ENCODE measurements around the gene FERMT3. TPM values are rescaled to one million over a fixed set of nuclear protein-coding genes. Genes with fewer than 3 reads are reported as not detected.

Gene FERMT3
- total and polyA plus RNA-seq, 2 of the 13 experiments (the other 11 are each of a cell fraction or from before 2014, with no cell fraction given): 0.29 TPM; not detected in 1

DNA sequence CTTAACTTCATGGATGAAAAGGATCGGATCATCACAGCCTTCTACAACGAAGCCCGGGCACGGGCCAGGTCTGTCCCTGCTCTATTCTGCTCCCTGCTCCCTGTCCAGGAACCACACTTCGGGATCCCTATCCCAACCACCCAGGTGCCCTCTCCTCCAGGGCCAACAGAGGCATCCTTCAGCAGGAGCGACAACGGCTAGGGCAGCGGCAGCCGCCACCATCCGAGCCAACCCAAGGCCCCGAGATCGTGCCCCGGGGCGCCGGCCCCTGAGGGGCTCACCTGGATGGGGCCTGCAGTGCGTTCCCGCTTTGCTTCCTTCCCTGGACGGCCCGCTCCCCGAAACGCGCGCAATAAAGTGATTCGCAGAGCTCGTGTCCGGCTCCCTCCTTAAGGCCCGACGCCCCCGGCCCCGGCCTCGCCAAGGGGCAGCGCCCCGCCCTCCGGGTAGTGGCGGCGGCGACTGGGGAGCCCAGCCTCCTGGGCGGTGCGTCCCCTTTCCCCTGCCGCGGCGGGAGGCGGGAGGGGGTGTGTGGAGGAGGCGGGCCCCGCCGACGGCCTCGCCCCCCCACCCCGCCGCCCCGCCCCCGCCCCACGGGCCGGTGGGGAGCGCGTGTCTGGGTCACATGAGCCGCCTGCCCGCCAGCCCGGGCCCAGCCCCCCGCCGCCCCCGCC lies 27.5 kb downstream of the FERMT3 start, which contains the start of gene VEGFB (continued):
- TF ChIP-seq JARID2 (CRISPR knock-in tag; IDR thresholded peaks at IDR 0.05; ENCODE audit: insufficient replicate concordance) (no peak), ZNF282 (IDR thresholded peaks at IDR 0.05; ENCODE audit: partially characterized antibody) (no peak), EEA1 (CRISPR knock-in tag; IDR thresholded peaks at IDR 0.05; ENCODE audit: borderline replicate concordance) (no peak), IRX3 (CRISPR knock-in tag; IDR thresholded peaks at IDR 0.05; ENCODE audit: borderline replicate concordance, low read depth) (no peak), ATM (IDR thresholded peaks at IDR 0.05; ENCODE audit: borderline replicate concordance) (no peak), ZFX (CRISPR knock-in tag; IDR thresholded peaks at IDR 0.05; ENCODE audit: low read depth) (peak; percentile 52), ZNF878 (CRISPR knock-in tag; IDR thresholded peaks at IDR 0.05) (no peak), KDM5B (CRISPR knock-in tag; IDR thresholded peaks at IDR 0.05; ENCODE audit: borderline replicate concordance) (peak; percentile 22; the same call in 1 of the 2 replicates), NONO (IDR thresholded peaks at IDR 0.05) (no peak), NONO (CRISPR knock-in tag; conservative IDR thresholded peaks at IDR 0.05) (0 out of 2 replicates have a peak, but pooled peaks have one; percentile 45), ARNT (IDR thresholded peaks at IDR 0.05) (no peak), POLR2AphosphoS5 (IDR thresholded peaks at IDR 0.05; ENCODE audit: low read depth, low read length) (peak; percentile 27; the same call in 1 of the 2 replicates), ZKSCAN5 (CRISPR knock-in tag; IDR thresholded peaks at IDR 0.05) (no peak), SP5 (CRISPR knock-in tag; IDR thresholded peaks at IDR 0.05; ENCODE audit: borderline replicate concordance, low read depth) (peak; percentile 41; the same call in 1 of the 2 replicates), RBM39 (IDR thresholded peaks at IDR 0.05; ENCODE audit: low read depth, low read length, poor library complexity, severe bottlenecking) (no peak), ZNF589 (CRISPR knock-in tag; conservative IDR thresholded peaks at IDR 0.05) (0 out of 2 replicates have a peak, but pooled peaks have one; percentile 33), RCOR2 (CRISPR knock-in tag; IDR thresholded peaks at IDR 0.05) (no peak), ZNF720 (CRISPR knock-in tag; IDR thresholded peaks at IDR 0.05) (no peak), ZNF3 (CRISPR knock-in tag; IDR thresholded peaks at IDR 0.05) (no peak)
- TF ChIP-seq, protein P1, sequence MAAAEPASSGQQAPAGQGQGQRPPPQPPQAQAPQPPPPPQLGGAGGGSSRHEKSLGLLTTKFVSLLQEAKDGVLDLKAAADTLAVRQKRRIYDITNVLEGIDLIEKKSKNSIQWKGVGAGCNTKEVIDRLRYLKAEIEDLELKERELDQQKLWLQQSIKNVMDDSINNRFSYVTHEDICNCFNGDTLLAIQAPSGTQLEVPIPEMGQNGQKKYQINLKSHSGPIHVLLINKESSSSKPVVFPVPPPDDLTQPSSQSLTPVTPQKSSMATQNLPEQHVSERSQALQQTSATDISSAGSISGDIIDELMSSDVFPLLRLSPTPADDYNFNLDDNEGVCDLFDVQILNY (CRISPR knock-in tag; conservative IDR thresholded peaks at IDR 0.05): no peak
- TF ChIP-seq, protein P2, sequence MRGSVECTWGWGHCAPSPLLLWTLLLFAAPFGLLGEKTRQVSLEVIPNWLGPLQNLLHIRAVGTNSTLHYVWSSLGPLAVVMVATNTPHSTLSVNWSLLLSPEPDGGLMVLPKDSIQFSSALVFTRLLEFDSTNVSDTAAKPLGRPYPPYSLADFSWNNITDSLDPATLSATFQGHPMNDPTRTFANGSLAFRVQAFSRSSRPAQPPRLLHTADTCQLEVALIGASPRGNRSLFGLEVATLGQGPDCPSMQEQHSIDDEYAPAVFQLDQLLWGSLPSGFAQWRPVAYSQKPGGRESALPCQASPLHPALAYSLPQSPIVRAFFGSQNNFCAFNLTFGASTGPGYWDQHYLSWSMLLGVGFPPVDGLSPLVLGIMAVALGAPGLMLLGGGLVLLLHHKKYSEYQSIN (CRISPR knock-in tag; IDR thresholded peaks at IDR 0.05; ENCODE audit: borderline replicate concordance): no peak
- TF ChIP-seq, protein P3, sequence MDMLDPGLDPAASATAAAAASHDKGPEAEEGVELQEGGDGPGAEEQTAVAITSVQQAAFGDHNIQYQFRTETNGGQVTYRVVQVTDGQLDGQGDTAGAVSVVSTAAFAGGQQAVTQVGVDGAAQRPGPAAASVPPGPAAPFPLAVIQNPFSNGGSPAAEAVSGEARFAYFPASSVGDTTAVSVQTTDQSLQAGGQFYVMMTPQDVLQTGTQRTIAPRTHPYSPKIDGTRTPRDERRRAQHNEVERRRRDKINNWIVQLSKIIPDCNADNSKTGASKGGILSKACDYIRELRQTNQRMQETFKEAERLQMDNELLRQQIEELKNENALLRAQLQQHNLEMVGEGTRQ (IDR thresholded peaks at IDR 0.05; ENCODE audit: low read depth, low read length): no peak
- TF ChIP-seq, protein P3 (CRISPR knock-in tag; IDR thresholded peaks at IDR 0.05; ENCODE audit: borderline replicate concordance): no peak
- TF ChIP-seq, protein P4, sequence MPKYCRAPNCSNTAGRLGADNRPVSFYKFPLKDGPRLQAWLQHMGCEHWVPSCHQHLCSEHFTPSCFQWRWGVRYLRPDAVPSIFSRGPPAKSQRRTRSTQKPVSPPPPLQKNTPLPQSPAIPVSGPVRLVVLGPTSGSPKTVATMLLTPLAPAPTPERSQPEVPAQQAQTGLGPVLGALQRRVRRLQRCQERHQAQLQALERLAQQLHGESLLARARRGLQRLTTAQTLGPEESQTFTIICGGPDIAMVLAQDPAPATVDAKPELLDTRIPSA (CRISPR knock-in tag; IDR thresholded peaks at IDR 0.05; ENCODE audit: borderline replicate concordance): 0 out of 2 replicates have a peak, but pooled peaks have one; percentile 49
